ENCODE measurements around the gene CCNI2. TPM values are rescaled to one million over a fixed set of nuclear protein-coding genes. Genes with fewer than 3 reads are reported as not detected.

Gene CCNI2
- total RNA-seq, 1 experiment from 2014 or later, result 1.4 TPM

- H3K4me3 ChIP-seq (replicated peaks in 1 of 2; ENCODE audit: low read depth in 1 of 2, low read length in 2 of 2), result no peak overlapping the region
- H3K27ac ChIP-seq (ENCODE audit: low read depth, low read length), result no peak overlapping the region
- BruUV-seq (replicated peaks), result no TSS peak
- H3K79me2 ChIP-seq (ENCODE audit: insufficient read depth, low read length), result no peaks in the 10 kb centered on the region
- intact Hi-C loops (cut with micrococcal nuclease), result loop anchor here (2.0 kb wide), 1 partner anchor 68 kb away; no protein-coding TSS in a partner anchor
- CTCF ChIA-PET, result interaction anchor here (2.0 kb wide), 1 partner anchor 68 kb away, joined by 8 read pairs; no protein-coding TSS in a partner anchor
- DNase-seq (ENCODE audit: low read depth, low spot score), result no peak
- no peak overlapping the region for H2AFZ ChIP-seq (ENCODE audit: low read depth, low read length, poor library complexity, severe bottlenecking)
- no peak for TF ChIP-seq ZFX (IDR thresholded peaks at IDR 0.05)
- no peaks in the 10 kb centered on the region for H3K9me3 ChIP-seq (ENCODE audit: control insufficient read depth in 1 of 2, insufficient read depth in 1 of 2, low read depth in 1 of 2, low read length in 2 of 2)
- H3K9me2 ChIP-seq (ENCODE audit: insufficient read depth), result no peaks in the 10 kb centered on the region
- H3K4me2 ChIP-seq (ENCODE audit: low read length), result no peak overlapping the region; the same call in 1 of the 2 replicates
- H3K36me3 ChIP-seq (ENCODE audit: control insufficient read depth in 1 of 2, insufficient read depth in 2 of 2, low read length in 2 of 2), result no peaks in the 10 kb centered on the region
- H3K27me3 ChIP-seq (ENCODE audit: insufficient read depth, low read length), result no peaks in the 10 kb centered on the region
- POLR2A ChIA-PET, result interaction anchor here (1.1 kb wide), 1 partner anchor 24 kb away, joined by 3 read pairs; no protein-coding TSS in a partner anchor
- ATAC-seq, result no peak
- no peaks in the 10 kb centered on the region for H4K20me1 ChIP-seq (ENCODE audit: insufficient read depth)
- H3K4me1 ChIP-seq (ENCODE audit: control insufficient read depth in 1 of 2, insufficient read depth in 2 of 2, low read length in 2 of 2), result no peaks in the 10 kb centered on the region
- H3K9ac ChIP-seq (ENCODE audit: low read length), result no peak overlapping the region
- RAD21 ChIA-PET (ENCODE audit: low non-redundant PET in 1 of 2, low total read pairs in 2 of 2, uncharacterized antibody in 2 of 2, unreplicated experiment in 2 of 2), result no interaction called here
Observed at GRCh38 chr5:132752581-132753125, 5.4 kb downstream of the CCNI2 start.

- Histone ChIP-seq H3K4me2 (ENCODE audit: low read length) (no peak overlapping the region; the same call in 1 of the 2 replicates), H3K9me3 (ENCODE audit: control insufficient read depth in 1 of 2, insufficient read depth in 1 of 2, low read depth in 1 of 2, low read length in 2 of 2) (no peaks in the 10 kb centered on the region), H3K79me2 (ENCODE audit: insufficient read depth, low read length) (no peaks in the 10 kb centered on the region), H3K4me3 (replicated peaks in 1 of 2; ENCODE audit: low read depth in 1 of 2, low read length in 2 of 2) (no peak overlapping the region), H3K36me3 (ENCODE audit: control insufficient read depth in 1 of 2, insufficient read depth in 2 of 2, low read length in 2 of 2) (peaks cover 3% of the 10 kb centered on the region in 2 experiments; a peak in 1 of 4 replicates), H2AFZ (ENCODE audit: low read depth, low read length, poor library complexity, severe bottlenecking) (no peak overlapping the region), H4K20me1 (ENCODE audit: insufficient read depth) (no peaks in the 10 kb centered on the region), H3K4me1 (ENCODE audit: control insufficient read depth in 1 of 2, insufficient read depth in 2 of 2, low read length in 2 of 2) (no peaks in the 10 kb centered on the region), H3K27ac (ENCODE audit: low read depth, low read length) (no peak overlapping the region), H3K9ac (ENCODE audit: low read length) (no peak overlapping the region), H3K9me2 (ENCODE audit: insufficient read depth) (no peaks in the 10 kb centered on the region), H3K27me3 (ENCODE audit: insufficient read depth, low read length) (no peaks in the 10 kb centered on the region)
- peak; percentile 77 for ATAC-seq
- BruUV-seq (replicated peaks), result no TSS peak
- ChIA-PET RAD21 (ENCODE audit: low non-redundant PET in 1 of 2, low total read pairs in 2 of 2, uncharacterized antibody in 2 of 2, unreplicated experiment in 2 of 2) (interaction anchor here (0.7 kb wide), 3 partner anchors 70 to 444 kb away, joined by 3 to 5 read pairs (median 4); no protein-coding TSS in a partner anchor), POLR2A (interaction anchor here (1.1 kb wide), 1 partner anchor 23 kb away, joined by 3 read pairs; no protein-coding TSS in a partner anchor), CTCF (interaction anchor here (2.0 to 2.8 kb wide), 2 partner anchors 16 to 67 kb away, joined by 8 to 10 read pairs; partner anchors contain the start of gene KIF3A)
- intact Hi-C loops (cut with micrococcal nuclease), result loop anchor here (2.0 kb wide), 1 partner anchor 67 kb away; no protein-coding TSS in a partner anchor
- no peak for DNase-seq (ENCODE audit: low read depth, low spot score)
- TF ChIP-seq RAD21 (IDR thresholded peaks at IDR 0.05; ENCODE audit: low read depth), result peak; percentile 47
- peak in 1 of 3 experiments; percentile 20; a peak in 1 of 6 replicates for TF ChIP-seq CTCF (IDR thresholded peaks at IDR 0.05 in 2 of 3, conservative IDR thresholded peaks at IDR 0.05 in 1 of 3; ENCODE audit: borderline replicate concordance in 1 of 3, insufficient read depth in 1 of 3, low read depth in 2 of 3, low read length in 2 of 3)
- no peak for TF ChIP-seq ZNF274 (IDR thresholded peaks at IDR 0.05; ENCODE audit: low read depth, low read length)
- TF ChIP-seq EGR1 (IDR thresholded peaks at IDR 0.05; ENCODE audit: low read depth), result no peak
Observed at GRCh38 chr5:132753135-132753987, 6.1 kb downstream of the CCNI2 start.
